SW480 (cell line): ENCODE data around the gene RRP1B.

Source experiments
- DNase-seq: peaks from one replicate; pipeline ENCODE4 v3.0.0-alpha.2; 2016; ENCODE audit warnings: low spot score

Gene RRP1B

DNA sequence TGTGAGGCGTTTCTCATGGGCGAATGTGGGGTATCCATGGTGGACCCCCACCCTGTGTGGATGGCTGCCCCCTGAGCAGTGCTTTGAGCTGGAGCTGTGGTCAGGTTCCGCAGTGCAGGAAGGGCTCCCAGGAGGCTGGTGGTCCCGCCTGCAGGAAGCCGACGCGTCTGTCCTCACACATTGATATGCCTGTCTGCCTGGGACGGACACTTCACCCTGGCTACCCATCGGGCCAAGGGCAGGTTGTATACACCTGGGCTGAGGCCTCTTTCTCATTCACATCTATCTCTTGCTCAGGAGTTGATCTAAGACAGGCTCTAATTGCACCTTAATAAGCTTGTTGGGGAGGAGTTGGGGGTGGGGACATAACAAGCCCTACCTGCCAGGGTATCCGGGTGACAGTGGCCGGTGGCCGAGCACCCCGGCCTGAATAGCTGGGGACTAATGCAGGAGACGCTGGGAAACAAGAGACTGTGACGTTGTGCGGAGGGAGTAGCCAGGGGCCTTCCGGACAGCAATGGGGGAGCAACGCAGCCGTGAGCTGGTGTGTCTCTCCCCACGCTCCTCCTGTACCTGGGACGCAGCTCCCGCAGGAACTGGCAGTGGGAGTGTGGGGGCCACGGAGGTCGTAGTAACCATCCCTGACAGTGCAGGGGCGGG lies 81.3 kb downstream of the RRP1B start:
- DNase-seq, result peak; percentile 85

DNA sequence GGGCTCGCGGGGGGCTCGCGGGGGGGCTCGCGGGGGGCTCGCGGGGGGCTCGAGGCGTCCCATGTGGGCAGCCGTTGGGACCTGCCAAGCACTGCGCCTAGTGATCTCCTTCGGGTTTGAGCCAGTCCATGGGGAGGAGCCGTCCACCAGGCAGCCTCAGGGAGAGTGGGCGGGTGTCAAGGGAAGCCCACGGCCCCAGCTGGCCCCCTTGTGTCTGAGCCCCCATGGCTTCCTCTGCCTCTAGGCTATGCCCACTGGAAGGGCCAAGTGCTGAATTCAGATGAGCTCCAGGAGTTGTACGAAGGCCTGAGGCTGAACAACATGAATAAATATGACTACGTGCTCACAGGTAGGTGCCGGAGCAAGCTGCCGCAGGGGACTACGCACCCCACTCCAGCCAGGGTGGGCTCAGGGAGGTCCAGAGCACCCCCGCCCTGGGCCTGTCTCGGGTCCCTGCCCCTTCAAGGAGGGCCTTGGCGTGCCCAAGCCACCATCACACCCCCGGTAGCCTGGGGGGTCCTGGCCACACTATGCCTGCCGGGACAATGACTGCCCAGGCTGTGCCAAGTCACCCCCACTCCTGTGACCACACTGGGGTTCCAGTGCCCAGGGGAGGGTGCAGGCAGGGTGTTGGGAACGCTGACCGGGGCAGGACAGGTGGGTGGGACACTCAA lies 82.2 kb downstream of the RRP1B start:
- no peak for DNase-seq

DNA sequence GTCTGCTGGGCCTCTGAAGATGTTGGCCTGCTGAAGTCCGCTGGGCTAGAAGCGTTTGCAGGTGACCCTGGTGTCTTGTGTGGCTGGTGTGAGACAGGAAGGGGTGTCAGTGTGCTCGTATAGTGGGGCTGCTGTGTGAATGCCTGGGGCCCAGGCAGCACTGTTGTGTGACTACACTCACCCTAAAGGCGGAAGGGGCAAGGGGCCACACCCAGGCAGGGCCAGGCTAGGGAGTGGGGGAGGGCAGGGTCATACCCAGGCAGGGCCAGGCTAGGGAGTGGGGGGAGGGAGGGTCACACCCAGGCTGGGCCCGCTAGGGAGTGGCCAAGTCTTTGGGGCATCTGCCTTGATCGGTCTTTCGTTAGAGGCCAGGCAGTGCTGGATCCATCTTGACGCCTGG lies 84.6 kb downstream of the RRP1B start:
- DNase-seq, result no peak

DNA sequence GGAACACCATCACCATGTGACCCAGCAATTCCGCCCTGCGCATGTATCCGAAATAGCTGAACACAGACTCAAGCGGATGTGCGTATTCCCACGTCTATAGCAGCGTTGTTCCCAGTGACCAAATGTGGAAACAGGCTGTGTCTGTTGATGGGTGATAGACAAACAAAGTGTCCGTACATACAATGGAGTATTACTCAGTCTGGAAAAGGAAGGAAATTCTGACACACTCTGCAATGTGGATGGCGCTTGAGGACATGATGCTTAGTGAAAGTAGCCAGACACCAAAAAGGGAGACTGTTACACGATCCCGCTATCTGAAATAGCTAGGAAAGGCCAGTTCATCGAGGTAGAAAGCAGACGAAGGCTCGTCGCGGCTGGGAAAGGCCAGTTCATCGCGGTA lies 85.4 kb downstream of the RRP1B start:
- DNase-seq, result no peak
